ENCODE measurements around the gene TRIM5. TPM values are rescaled to one million over a fixed set of nuclear protein-coding genes. Genes with fewer than 3 reads are reported as not detected.
"Not testable (repeated sequence)": the region's sequence is repeated elsewhere in the genome, so short reads cannot be mapped to it uniquely, and the experiment has no call there.

TRIM5 gene
- total and polyA plus RNA-seq, 12 donors = 3.1 to 12.6 (median 7.3) TPM

DNA sequence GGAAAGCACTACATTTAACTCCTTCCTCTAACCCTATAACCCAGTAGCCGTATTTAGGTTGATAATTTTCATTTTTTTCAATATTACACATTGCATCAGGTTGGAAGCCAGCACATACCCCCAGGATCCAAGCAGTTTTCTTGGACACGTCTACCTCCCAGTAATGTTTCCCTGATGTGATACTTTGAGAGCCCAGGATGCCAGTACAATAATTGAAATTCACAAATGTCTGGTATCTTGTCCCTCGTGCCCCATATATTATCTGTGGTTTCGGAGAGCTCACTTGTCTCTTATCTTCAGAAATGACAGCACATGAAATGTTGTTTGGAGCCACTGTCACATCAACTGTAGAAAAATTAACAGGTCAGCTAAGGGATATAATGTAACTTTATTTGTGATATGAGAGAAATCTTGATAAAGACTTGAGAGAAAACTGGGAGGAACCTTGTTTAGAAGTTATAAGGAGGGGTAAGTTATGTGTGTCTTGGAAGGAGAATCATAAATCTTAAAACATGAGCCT, 19.8 kb downstream of the TRIM5 start:
- intact Hi-C loops (cut with DNase I) = no loop called here
- H3K36me3 ChIP-seq = peaks cover 0 to 87% (median 23%) of the 10 kb centered on the region in 9 donors

DNA sequence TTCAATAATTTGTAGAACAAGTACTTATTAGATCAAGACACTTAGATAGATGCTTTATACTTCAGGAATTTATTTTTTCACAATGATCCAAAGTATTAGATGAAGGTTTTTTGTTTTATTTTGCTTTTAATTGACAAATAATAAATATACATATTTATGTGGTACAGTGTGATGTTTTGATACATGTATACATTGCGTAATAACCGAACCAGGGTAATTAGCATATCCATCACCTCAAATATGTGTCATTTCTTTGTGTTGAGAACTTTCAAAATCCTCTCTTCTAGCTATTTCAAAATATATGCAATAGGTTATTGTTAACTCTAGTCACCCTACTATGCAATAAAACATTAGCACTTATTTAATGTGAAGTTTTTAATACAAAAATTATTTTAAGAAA, 21.4 kb downstream of the TRIM5 start:
- ATAC-seq = no peak
- 98 to 99% methylated on average over 2 of the region's 2 CpGs for WGBS, 2 donors
- Histone ChIP-seq H3K4me1 (no peaks in the 10 kb centered on the region), H3K9me3 (no peaks in the 10 kb centered on the region), H3K27ac (no peak overlapping the region), H3K27me3 (no peaks in the 10 kb centered on the region), H3K36me3 (peaks cover 0 to 71% (median 16%) of the 10 kb centered on the region in 9 donors), H3K4me3 (no peak overlapping the region)
- intact Hi-C loops (cut with DNase I) = no loop called here
- TF ChIP-seq, protein P1, sequence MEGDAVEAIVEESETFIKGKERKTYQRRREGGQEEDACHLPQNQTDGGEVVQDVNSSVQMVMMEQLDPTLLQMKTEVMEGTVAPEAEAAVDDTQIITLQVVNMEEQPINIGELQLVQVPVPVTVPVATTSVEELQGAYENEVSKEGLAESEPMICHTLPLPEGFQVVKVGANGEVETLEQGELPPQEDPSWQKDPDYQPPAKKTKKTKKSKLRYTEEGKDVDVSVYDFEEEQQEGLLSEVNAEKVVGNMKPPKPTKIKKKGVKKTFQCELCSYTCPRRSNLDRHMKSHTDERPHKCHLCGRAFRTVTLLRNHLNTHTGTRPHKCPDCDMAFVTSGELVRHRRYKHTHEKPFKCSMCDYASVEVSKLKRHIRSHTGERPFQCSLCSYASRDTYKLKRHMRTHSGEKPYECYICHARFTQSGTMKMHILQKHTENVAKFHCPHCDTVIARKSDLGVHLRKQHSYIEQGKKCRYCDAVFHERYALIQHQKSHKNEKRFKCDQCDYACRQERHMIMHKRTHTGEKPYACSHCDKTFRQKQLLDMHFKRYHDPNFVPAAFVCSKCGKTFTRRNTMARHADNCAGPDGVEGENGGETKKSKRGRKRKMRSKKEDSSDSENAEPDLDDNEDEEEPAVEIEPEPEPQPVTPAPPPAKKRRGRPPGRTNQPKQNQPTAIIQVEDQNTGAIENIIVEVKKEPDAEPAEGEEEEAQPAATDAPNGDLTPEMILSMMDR (IDR thresholded peaks at IDR 0.05) = no peak
- DNase-seq = no peak

More for the DNA sequence above, 19.8 kb downstream of the TRIM5 start:
- no peak overlapping the region for H3K27ac ChIP-seq
- no peak for ATAC-seq
- H3K9me3 ChIP-seq = no peaks in the 10 kb centered on the region
- no peak overlapping the region for H3K4me3 ChIP-seq
- TF ChIP-seq, protein P1 (IDR thresholded peaks at IDR 0.05) = no peak
- no peaks in the 10 kb centered on the region for H3K4me1 ChIP-seq
- no peaks in the 10 kb centered on the region for H3K27me3 ChIP-seq
- DNase-seq = no peak
- 73 to 80% methylated on average over 4 of the region's 4 CpGs for WGBS, 2 donors

DNA sequence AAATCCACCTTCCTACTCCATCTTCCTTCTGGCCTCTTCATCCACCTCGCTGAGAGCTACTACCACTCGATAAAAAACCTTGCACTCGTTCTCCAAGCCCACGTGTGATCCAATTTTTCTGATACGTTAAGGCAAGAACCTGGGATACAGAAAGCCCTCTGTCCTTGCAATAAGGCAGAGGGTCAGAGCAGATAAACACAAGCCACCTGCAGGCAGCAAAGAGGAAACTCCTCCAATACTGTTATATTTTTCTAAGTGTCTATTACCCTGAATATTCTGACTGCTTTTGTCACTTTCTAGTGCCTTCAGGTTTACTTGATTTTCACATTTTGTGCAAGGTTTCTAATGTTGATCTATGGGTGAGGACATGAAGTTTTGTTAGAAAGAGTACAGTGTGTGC, 26.6 kb downstream of the TRIM5 start:
- Histone ChIP-seq H3K9me3 (peaks cover 0 to 13% (median 0%) of the 10 kb centered on the region in 11 donors), H3K36me3 (peaks cover 0 to 19% (median 0%) of the 10 kb centered on the region in 9 donors), H3K27me3 (no peaks in the 10 kb centered on the region), H3K27ac (no peak overlapping the region), H3K4me1 (no peaks in the 10 kb centered on the region), H3K4me3 (no peak overlapping the region)
- no peak for ATAC-seq
- no peak for DNase-seq
- TF ChIP-seq, protein P1 (IDR thresholded peaks at IDR 0.05) = no peak
- 94% methylated on average over 5 of the region's 5 CpGs for WGBS, 2 donors
- intact Hi-C loops (cut with DNase I) = no loop called here

DNA sequence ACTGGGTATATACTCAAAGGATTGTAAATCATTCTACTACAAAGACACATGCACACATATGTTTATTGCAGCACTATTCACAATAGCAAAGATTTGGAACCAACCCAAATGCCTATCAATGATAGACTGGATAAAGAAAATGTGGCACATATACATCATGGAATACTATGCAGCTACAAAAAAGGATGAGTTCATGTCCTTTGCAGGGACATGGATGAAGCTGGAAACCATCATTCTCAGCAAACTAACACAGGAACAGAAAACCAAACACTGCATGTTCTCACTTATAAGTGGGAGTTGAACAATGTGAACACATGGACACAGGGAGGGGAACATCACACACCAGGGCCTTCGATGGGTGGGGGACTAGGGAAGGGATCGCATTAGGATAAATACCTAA, 27.9 kb downstream of the TRIM5 start:
- H3K27me3 ChIP-seq; H3K4me3 ChIP-seq; DNase-seq; intact Hi-C loops (cut with DNase I); H3K27ac ChIP-seq; H3K36me3 ChIP-seq; ATAC-seq; H3K4me1 ChIP-seq: not testable (repeated sequence)
- peaks cover 0 to 24% (median 6%) of the 10 kb centered on the region in 11 donors for H3K9me3 ChIP-seq
- WGBS, 2 donors = 96 to 97% methylated on average over 2 of the region's 2 CpGs

DNA sequence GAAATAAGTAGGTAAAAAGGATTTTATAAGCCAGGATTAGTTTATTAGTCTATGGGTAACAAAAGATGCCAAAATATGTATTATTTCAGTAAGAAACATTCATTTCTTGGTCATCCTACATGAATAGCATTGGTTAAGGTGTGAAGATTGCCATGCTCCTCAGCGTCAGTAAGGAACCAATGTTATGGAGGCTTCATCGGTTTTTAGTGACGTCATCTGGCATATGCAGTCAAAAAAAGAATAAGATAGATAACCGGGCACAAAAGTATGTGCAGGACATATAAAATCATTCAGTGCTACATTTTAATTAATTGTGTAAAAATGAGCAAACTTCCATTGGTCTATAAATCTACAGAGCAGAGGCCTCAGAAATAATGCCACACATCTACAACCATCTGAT, 29.4 kb downstream of the TRIM5 start:
- TF ChIP-seq, protein P1 (IDR thresholded peaks at IDR 0.05) = no peak
- ATAC-seq (no peak), DNase-seq (no peak)
- Histone ChIP-seq H3K4me1 (no peaks in the 10 kb centered on the region), H3K4me3 (no peak overlapping the region), H3K36me3 (no peaks in the 10 kb centered on the region), H3K27me3 (no peaks in the 10 kb centered on the region), H3K27ac (no peak overlapping the region), H3K9me3 (peaks cover 0 to 25% (median 6%) of the 10 kb centered on the region in 11 donors)
- intact Hi-C loops (cut with DNase I) = no loop called here
- WGBS, 2 donors = 96 to 97% methylated on average over 4 of the region's 4 CpGs
